Naive thymus-derived CD8-positive, alpha-beta T cell (primary cell): ENCODE results near the gene SLC26A1. TPM values are rescaled to one million over a fixed set of nuclear protein-coding genes. Genes with fewer than 3 reads are reported as not detected.
A peak's percentile ranks its signal among the peaks of the same experiment; 100 is the strongest.

Experiments
- ATAC-seq, 2 donors: fragments of 150-1000 bp; cut with Tn5 transposase in 1 of 2; sonication (Bioruptor Pico), chemical (Tn5 transposase) in 1 of 2; 1 replicate in 1 of 2; 2 replicates in 1 of 2; pipeline ENCODE4 v1.10.0; 2021; ENCODE audit warnings: mild to moderate bottlenecking in 2 of 2, moderate library complexity in 2 of 2
- POLR2A ChIA-PET: fragments of 350-600 bp; sonication (Branson Sonifier 250); formaldehyde crosslinking; loops from one replicate; lab custom pipeline; 2021; ENCODE audit warnings: antibody characterized with exemption; lab: Charles Lee
- DNase-seq, 10 donors: peaks; one replicate each; pipeline versions ENCODE4 v3.0.0 to v3.0.0-alpha.2; 2020 to 2022
- H3K27ac Mint-ChIP-seq, 10 donors: one replicate each; pipeline ENCODE4 v1.8.0; 2020 to 2022; ENCODE audit warnings: mild to moderate bottlenecking in 10 of 10, mixed read lengths in 10 of 10, moderate library complexity in 4 of 10, inconsistent platforms in 1 of 10
- H3K27me3 Mint-ChIP-seq, 5 donors: one replicate each; pipeline ENCODE4 v1.8.0; 2021 to 2022; ENCODE audit warnings: mixed read lengths in 5 of 5
- H3K36me3 Mint-ChIP-seq, 3 donors: one replicate each; pipeline ENCODE4 v1.8.0; 2020 to 2022; ENCODE audit warnings: mixed read lengths in 3 of 3, mild to moderate bottlenecking in 2 of 3, inconsistent platforms in 1 of 3
- H3K4me1 Mint-ChIP-seq, 4 donors: one replicate each; pipeline ENCODE4 v1.8.0; 2021 to 2022; ENCODE audit warnings: mixed read lengths in 4 of 4
- H3K4me3 Mint-ChIP-seq, 10 donors: one replicate each; pipeline ENCODE4 v1.8.0; 2020 to 2022; ENCODE audit warnings: mild to moderate bottlenecking in 10 of 10, mixed read lengths in 10 of 10, moderate library complexity in 6 of 10, inconsistent platforms in 1 of 10
- H3K9me3 Mint-ChIP-seq, 9 donors: one replicate each; pipeline ENCODE4 v1.8.0; 2020 to 2022; ENCODE audit warnings: mixed read lengths in 9 of 9, mild to moderate bottlenecking in 3 of 9, inconsistent platforms in 1 of 9, moderate library complexity in 1 of 9
- polyA plus RNA-seq, 3 donors: library from polyadenylated mRNA; unstranded; fragments of 300-500 nt; fragmentation: Illumina TruSeq; gene quantifications; one replicate each; pipeline ENCODE4 v1.2.3, GENCODE V29; 2021
- total RNA-seq, 8 experiments: library from RNA in 2 of 8; stranded (reverse) in 2 of 8; gene quantifications; one replicate each; pipeline ENCODE4 v1.2.3 and lab custom pipeline; 2021 to 2026

The SLC26A1 gene
- total RNA-seq (under 1 TPM; 0.39 to 0.44 TPM), polyA plus RNA-seq (1 to 10 TPM in 2 of 3 donors, under 1 TPM in 1; 0.72 to 1.3 (median 1.1) TPM), total RNA-seq (lab: John Stamatoyannopoulos, UW) (0.06 to 1.5 (median 0.23) reads per million in 6 experiments)

DNA sequence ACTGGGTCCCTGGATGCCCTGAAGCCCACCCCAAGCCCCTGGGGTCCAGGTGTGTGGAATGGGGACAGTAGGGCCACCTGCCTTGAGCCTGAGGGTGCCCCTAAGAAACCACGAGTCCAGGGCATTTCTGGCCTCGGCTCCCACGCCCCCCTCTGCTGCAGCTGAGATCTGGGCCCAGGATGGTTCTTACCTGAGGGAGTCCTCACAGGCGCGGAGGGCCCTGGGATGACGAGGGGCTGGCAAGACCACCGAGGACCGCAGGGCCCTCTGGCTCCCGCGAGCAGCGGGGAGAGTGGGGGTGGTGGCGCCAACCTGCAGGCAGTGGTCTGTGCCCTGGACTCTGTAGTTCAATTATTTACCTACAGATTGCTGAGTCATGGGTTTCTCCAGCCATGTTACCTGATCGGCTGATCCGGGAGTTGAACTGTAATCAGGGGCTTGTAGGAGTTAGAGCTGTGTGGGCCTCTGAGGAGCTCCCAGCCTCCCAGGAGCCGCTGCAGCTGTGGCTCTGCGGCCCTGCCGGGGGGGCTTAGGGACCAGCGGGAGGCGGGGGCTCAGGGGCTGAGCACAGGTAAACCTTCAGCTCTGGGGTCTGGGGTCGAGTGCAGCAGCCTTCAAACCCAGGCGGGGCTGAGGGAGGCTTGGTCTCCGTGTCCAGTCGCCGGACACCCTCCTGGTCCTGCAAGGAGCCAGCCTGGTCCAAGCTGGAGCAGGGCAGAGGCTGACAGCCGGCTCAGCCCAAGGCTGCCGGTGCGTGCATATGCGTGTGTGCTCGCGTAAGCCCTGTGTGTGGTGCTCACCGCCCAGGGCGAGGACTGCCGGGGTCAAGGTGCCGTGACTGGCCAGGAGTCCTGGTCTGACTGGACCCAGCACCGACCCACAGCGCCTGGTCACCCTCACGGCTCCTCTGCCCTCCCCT lies at the start of gene SLC26A1:
Gene SLC26A1 (minus strand): TSS at position 294 of the 919 bp plus-strand sequence. CDS start 1,701 bp downstream, outside the sequence.
- Mint-ChIP-seq H3K4me3 (no peak within 1 kb of the TSS), H3K36me3 (peaks cover 0 to 2% (median 0%) of the 10 kb centered on the region in 3 donors), H3K4me1 (peaks cover 4 to 12% (median 10%) of the 10 kb centered on the region in 4 donors), H3K27ac (no peak within 1 kb of the TSS), H3K9me3 (no peaks in the 10 kb centered on the region), H3K27me3 (peaks cover under 1 to 6% (median 2%) of the 10 kb centered on the region in 5 donors)
- DNase-seq (no peak), ATAC-seq (no peak)
- POLR2A ChIA-PET = interaction anchor here (0.7 kb wide), 1 partner anchor 152 kb away, joined by 3 read pairs; no protein-coding TSS in a partner anchor

GRCh38 chr4:1042352-1043055 lies 49.3 kb upstream of the SLC26A1 start:
- H3K9me3 Mint-ChIP-seq = no peaks in the 10 kb centered on the region
- H3K27me3 Mint-ChIP-seq = peaks cover 4 to 33% (median 23%) of the 10 kb centered on the region in 5 donors
- peaks cover 0 to 3% (median 0%) of the 10 kb centered on the region in 3 donors for H3K36me3 Mint-ChIP-seq
- no peak overlapping the region for H3K27ac Mint-ChIP-seq
- POLR2A ChIA-PET = interaction anchor here (1.0 kb wide), 1 partner anchor 13 kb away, joined by 3 read pairs; no protein-coding TSS in a partner anchor
- DNase-seq (no peak), ATAC-seq (no peak)
- no peak overlapping the region for H3K4me3 Mint-ChIP-seq
- peaks cover 2 to 15% (median 7%) of the 10 kb centered on the region in 4 donors for H3K4me1 Mint-ChIP-seq

DNA sequence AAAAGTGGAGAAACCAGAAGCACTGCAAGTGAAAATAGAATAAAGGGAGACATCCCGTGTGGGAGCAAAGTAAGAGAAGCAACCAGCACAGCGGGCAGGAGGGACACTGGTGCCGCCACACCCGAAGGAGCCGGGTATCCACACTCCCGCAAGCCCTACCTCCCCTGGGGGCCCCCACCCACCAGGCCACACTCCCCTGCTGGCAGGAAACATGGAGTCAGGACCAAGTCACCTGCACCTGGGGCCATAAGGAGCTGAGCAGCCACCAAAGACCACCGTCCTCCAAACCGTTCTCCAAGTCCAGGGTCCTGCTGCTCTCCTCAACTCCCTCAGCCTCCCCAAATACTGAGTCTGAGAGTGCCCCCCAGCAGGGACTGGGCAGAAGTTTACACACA lies 48.7 kb upstream of the SLC26A1 start:
- DNase-seq (no peak), ATAC-seq (no peak)
- Mint-ChIP-seq H3K9me3 (no peaks in the 10 kb centered on the region), H3K27me3 (peaks cover 4 to 27% (median 21%) of the 10 kb centered on the region in 5 donors), H3K4me3 (peak overlapping the region in 2 of 10 donors; percentile 39 to 46), H3K4me1 (peaks cover 2 to 14% (median 7%) of the 10 kb centered on the region in 4 donors), H3K36me3 (peaks cover 0 to 3% (median 0%) of the 10 kb centered on the region in 3 donors), H3K27ac (peak overlapping the region in 1 of 10 donors; percentile 48)
- POLR2A ChIA-PET = interaction anchor here (1.0 kb wide), 1 partner anchor 14 kb away, joined by 3 read pairs; no protein-coding TSS in a partner anchor

DNA sequence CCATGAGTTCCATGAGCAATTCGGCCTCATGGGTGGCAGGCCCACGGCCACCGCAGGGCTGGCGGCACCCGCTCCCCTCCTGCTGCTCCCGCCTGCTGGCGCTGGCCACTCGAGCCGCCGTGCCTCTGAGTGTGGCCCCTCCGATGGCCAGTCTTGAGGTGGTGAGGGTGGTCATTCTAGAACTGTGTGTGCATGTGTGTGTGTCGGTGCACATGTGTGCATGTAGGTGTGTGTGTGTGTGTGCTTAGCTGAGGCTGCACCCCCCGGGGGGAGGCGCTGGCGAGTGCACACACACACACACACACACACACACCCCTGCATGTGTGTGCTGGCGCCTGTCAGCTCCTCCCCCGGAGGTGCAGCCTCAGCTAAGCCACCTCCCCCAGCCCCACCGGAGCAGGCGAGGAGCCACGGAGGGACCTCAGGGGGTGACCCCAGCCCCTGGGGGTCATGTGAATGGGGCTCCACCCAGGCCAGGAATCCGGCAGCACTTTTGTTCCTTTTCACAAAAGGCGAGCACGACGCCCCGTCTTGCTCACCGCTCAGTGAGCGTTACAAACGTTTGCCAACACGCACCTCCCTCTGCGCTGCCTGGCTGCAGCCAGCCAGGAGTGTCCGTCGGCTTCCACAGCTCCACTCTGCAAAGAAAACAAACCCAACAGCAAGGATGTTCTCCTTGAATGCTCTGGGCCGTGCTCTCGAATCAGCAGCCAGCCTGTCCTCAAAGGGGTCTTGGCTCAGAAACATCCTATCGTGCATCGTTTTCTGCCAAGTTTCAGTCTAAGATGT lies 48.1 kb upstream of the SLC26A1 start:
- Mint-ChIP-seq H3K4me3 (peak overlapping the region in 3 of 10 donors; percentile 8 to 46 (median 39)), H3K4me1 (peaks cover 0 to 9% (median 5%) of the 10 kb centered on the region in 4 donors), H3K27me3 (peaks cover 2 to 21% (median 17%) of the 10 kb centered on the region in 5 donors), H3K9me3 (no peaks in the 10 kb centered on the region), H3K36me3 (no peaks in the 10 kb centered on the region), H3K27ac (peak overlapping the region in 2 of 10 donors; percentile 17 to 48)
- ATAC-seq = no peak
- POLR2A ChIA-PET = interaction anchor here (1.0 kb wide), 1 partner anchor 14 kb away, joined by 3 read pairs; no protein-coding TSS in a partner anchor
- no peak for DNase-seq

- H3K4me1 Mint-ChIP-seq = peaks cover 0 to 9% (median 5%) of the 10 kb centered on the region in 4 donors
- no peak overlapping the region for H3K27ac Mint-ChIP-seq
- POLR2A ChIA-PET = no interaction called here
- no peaks in the 10 kb centered on the region for H3K9me3 Mint-ChIP-seq
- no peak overlapping the region for H3K4me3 Mint-ChIP-seq
- ATAC-seq (no peak), DNase-seq (no peak)
- H3K36me3 Mint-ChIP-seq = no peaks in the 10 kb centered on the region
- H3K27me3 Mint-ChIP-seq = peaks cover 2 to 19% (median 15%) of the 10 kb centered on the region in 5 donors
These were observed 47.3 kb upstream of the SLC26A1 start for GRCh38 chr4:1040344-1041146.

- no peak overlapping the region for H3K27ac Mint-ChIP-seq
- no peaks in the 10 kb centered on the region for H3K36me3 Mint-ChIP-seq
- DNase-seq (no peak), ATAC-seq (no peak)
- POLR2A ChIA-PET = no interaction called here
- peaks cover 0 to 9% (median 5%) of the 10 kb centered on the region in 4 donors for H3K4me1 Mint-ChIP-seq
- no peak overlapping the region for H3K4me3 Mint-ChIP-seq
- H3K9me3 Mint-ChIP-seq = no peaks in the 10 kb centered on the region
- H3K27me3 Mint-ChIP-seq = peaks cover 2 to 12% (median 7%) of the 10 kb centered on the region in 5 donors
These were observed 46.5 kb upstream of the SLC26A1 start for GRCh38 chr4:1039493-1040343.

GRCh38 chr4:1038948-1039492 lies 45.8 kb upstream of the SLC26A1 start:
- Mint-ChIP-seq H3K9me3 (no peaks in the 10 kb centered on the region), H3K27me3 (peaks cover 2 to 9% (median 4%) of the 10 kb centered on the region in 5 donors), H3K36me3 (no peaks in the 10 kb centered on the region), H3K27ac (no peak overlapping the region), H3K4me1 (peaks cover 0 to 9% (median 5%) of the 10 kb centered on the region in 4 donors), H3K4me3 (no peak overlapping the region)
- DNase-seq (no peak), ATAC-seq (no peak)
- POLR2A ChIA-PET = no interaction called here

- ATAC-seq (no peak), DNase-seq (no peak)
- Mint-ChIP-seq H3K36me3 (no peaks in the 10 kb centered on the region), H3K4me1 (peaks cover 0 to 7% (median 1%) of the 10 kb centered on the region in 4 donors), H3K27ac (no peak overlapping the region), H3K9me3 (no peaks in the 10 kb centered on the region), H3K4me3 (no peak overlapping the region), H3K27me3 (peaks cover 0 to 6% (median 0%) of the 10 kb centered on the region in 5 donors)
- POLR2A ChIA-PET = no interaction called here
These were observed 44.0 kb upstream of the SLC26A1 start for GRCh38 chr4:1036976-1037810.

GRCh38 chr4:1036095-1036494 lies 42.9 kb upstream of the SLC26A1 start:
- Mint-ChIP-seq H3K4me3 (no peak overlapping the region), H3K9me3 (no peaks in the 10 kb centered on the region), H3K27ac (no peak overlapping the region), H3K4me1 (no peaks in the 10 kb centered on the region), H3K27me3 (peaks cover 0 to 6% (median 0%) of the 10 kb centered on the region in 5 donors), H3K36me3 (no peaks in the 10 kb centered on the region)
- DNase-seq (no peak), ATAC-seq (no peak)
- POLR2A ChIA-PET = no interaction called here

- DNase-seq (no peak), ATAC-seq (no peak)
- H3K36me3 Mint-ChIP-seq = no peaks in the 10 kb centered on the region
- H3K4me3 Mint-ChIP-seq = no peak overlapping the region
- H3K4me1 Mint-ChIP-seq = no peaks in the 10 kb centered on the region
- no peaks in the 10 kb centered on the region for H3K9me3 Mint-ChIP-seq
- POLR2A ChIA-PET = interaction anchor here (0.6 kb wide), 1 partner anchor 1807 kb away, joined by 3 read pairs; no protein-coding TSS in a partner anchor
- H3K27me3 Mint-ChIP-seq = peaks cover 0 to 6% (median 0%) of the 10 kb centered on the region in 5 donors
- H3K27ac Mint-ChIP-seq = no peak overlapping the region
These were observed 42.3 kb upstream of the SLC26A1 start for GRCh38 chr4:1035510-1035909.
